Measurements from ENCODE around the gene SAP30L. TPM values are rescaled to one million over a fixed set of nuclear protein-coding genes. Genes with fewer than 3 reads are reported as not detected.

SAP30L gene
- total RNA-seq, 1 experiment from 2014 or later = 38.6 TPM

- Mint-ChIP-seq H3K36me3 (ENCODE audit: insufficient read depth, unreplicated experiment) (peaks cover 26% of the 10 kb centered on the region), H3K9me3 (ENCODE audit: low read depth, unreplicated experiment) (no peaks in the 10 kb centered on the region), H3K27me3 (ENCODE audit: unreplicated experiment) (no peaks in the 10 kb centered on the region), H3K4me1 (ENCODE audit: low read depth, unreplicated experiment) (peaks cover 6% of the 10 kb centered on the region), H3K27ac (ENCODE audit: unreplicated experiment) (peak overlapping the region; percentile 27), H3K4me3 (ENCODE audit: low read depth, unreplicated experiment) (peak overlapping the region; percentile 91)
- intact Hi-C loops (cut with micrococcal nuclease; ENCODE audit: unreplicated experiment) = no loop called here
- CTCF ChIA-PET = interaction anchor here (0.6 to 0.7 kb wide), 2 partner anchors 268 to 395 kb away, joined by 3 to 4 read pairs; no protein-coding TSS in a partner anchor
- DNase-seq = peak; percentile 28
- BruUV-seq (replicated peaks) = no TSS peak
- TF ChIP-seq, protein P1, sequence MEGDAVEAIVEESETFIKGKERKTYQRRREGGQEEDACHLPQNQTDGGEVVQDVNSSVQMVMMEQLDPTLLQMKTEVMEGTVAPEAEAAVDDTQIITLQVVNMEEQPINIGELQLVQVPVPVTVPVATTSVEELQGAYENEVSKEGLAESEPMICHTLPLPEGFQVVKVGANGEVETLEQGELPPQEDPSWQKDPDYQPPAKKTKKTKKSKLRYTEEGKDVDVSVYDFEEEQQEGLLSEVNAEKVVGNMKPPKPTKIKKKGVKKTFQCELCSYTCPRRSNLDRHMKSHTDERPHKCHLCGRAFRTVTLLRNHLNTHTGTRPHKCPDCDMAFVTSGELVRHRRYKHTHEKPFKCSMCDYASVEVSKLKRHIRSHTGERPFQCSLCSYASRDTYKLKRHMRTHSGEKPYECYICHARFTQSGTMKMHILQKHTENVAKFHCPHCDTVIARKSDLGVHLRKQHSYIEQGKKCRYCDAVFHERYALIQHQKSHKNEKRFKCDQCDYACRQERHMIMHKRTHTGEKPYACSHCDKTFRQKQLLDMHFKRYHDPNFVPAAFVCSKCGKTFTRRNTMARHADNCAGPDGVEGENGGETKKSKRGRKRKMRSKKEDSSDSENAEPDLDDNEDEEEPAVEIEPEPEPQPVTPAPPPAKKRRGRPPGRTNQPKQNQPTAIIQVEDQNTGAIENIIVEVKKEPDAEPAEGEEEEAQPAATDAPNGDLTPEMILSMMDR (IDR thresholded peaks at IDR 0.05; ENCODE audit: unreplicated experiment) = no peak
Observed at GRCh38 chr5:154444556-154445421, 1.0 kb upstream of the SAP30L start.

DNA sequence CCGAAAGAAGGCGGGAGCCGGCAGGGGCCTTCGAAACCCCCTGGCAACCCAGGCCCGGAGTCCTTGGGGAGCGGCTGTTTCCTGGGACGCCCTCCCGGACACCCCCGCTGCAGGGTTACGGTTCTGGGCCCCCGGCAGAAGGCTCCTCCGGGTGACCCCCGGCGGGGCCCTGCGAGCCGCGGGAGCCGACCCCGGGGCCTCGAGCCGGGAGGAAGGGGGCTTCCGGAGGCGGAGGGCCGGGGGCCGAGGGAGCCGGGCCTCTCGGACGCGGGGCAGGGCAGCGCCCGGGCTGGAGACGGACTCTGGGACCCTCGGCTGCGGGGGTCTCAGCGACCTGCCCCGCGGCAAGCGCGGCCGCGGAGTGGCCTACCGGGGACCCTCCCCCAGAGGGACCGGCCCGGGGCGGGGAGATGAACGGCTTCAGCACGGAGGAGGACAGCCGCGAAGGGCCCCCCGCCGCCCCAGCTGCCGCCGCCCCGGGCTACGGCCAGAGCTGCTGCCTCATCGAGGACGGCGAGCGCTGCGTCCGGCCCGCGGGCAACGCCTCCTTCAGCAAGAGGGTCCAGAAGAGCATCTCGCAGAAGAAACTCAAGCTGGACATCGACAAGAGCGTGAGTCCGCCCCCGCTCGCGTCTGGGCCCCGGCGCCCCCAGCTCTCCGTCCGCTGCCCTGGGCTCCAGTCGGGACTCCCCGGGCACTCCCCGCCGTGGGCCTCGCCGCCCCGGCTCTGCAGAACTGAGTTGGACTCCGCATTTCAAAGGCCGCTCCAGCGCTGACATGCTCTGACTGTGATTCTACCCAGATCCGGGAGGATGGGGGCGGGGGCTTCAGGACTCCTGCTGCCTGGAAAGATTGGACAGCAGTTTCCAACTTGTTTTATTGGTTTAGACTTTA is 645 bp downstream of the SAP30L start:
- no TSS peak for BruUV-seq (replicated peaks)
- intact Hi-C loops (cut with micrococcal nuclease; ENCODE audit: unreplicated experiment) = no loop called here
- no peaks in the 10 kb centered on the region for H3K9me3 Mint-ChIP-seq (ENCODE audit: low read depth, unreplicated experiment)
- H3K4me1 Mint-ChIP-seq (ENCODE audit: low read depth, unreplicated experiment) = peaks cover 6% of the 10 kb centered on the region
- DNase-seq = peak; percentile 54
- CTCF ChIA-PET = interaction anchor here (0.7 to 1.2 kb wide), 2 partner anchors 256 to 374 kb away, joined by 3 read pairs; partner anchors contain the start of gene GALNT10
- H3K4me3 Mint-ChIP-seq (ENCODE audit: low read depth, unreplicated experiment) = peak overlapping the region; percentile 91
- peak overlapping the region; percentile 27 for H3K27ac Mint-ChIP-seq (ENCODE audit: unreplicated experiment)
- TF ChIP-seq, protein P1 (IDR thresholded peaks at IDR 0.05; ENCODE audit: unreplicated experiment) = no peak
- no peaks in the 10 kb centered on the region for H3K27me3 Mint-ChIP-seq (ENCODE audit: unreplicated experiment)
- H3K36me3 Mint-ChIP-seq (ENCODE audit: insufficient read depth, unreplicated experiment) = peaks cover 26% of the 10 kb centered on the region

GRCh38 chr5:154447089-154447725 is 1.4 kb downstream of the SAP30L start:
- TF ChIP-seq, protein P1 (IDR thresholded peaks at IDR 0.05; ENCODE audit: unreplicated experiment) = no peak
- BruUV-seq (replicated peaks) = TSS peak; percentile 42
- intact Hi-C loops (cut with micrococcal nuclease; ENCODE audit: unreplicated experiment) = no loop called here
- Mint-ChIP-seq H3K27ac (ENCODE audit: unreplicated experiment) (no peak overlapping the region), H3K4me1 (ENCODE audit: low read depth, unreplicated experiment) (peaks cover 6% of the 10 kb centered on the region), H3K4me3 (ENCODE audit: low read depth, unreplicated experiment) (peak overlapping the region; percentile 76), H3K9me3 (ENCODE audit: low read depth, unreplicated experiment) (no peaks in the 10 kb centered on the region), H3K36me3 (ENCODE audit: insufficient read depth, unreplicated experiment) (peaks cover 30% of the 10 kb centered on the region), H3K27me3 (ENCODE audit: unreplicated experiment) (no peaks in the 10 kb centered on the region)
- CTCF ChIA-PET = interaction anchor here (0.7 to 1.2 kb wide), 3 partner anchors 257 to 375 kb away, joined by 3 read pairs; partner anchors contain the start of gene GALNT10
- DNase-seq = no peak

- H3K4me3 Mint-ChIP-seq (ENCODE audit: low read depth, unreplicated experiment) = no peak overlapping the region
- peaks cover 6% of the 10 kb centered on the region for H3K4me1 Mint-ChIP-seq (ENCODE audit: low read depth, unreplicated experiment)
- no peaks in the 10 kb centered on the region for H3K27me3 Mint-ChIP-seq (ENCODE audit: unreplicated experiment)
- intact Hi-C loops (cut with micrococcal nuclease; ENCODE audit: unreplicated experiment) = no loop called here
- H3K9me3 Mint-ChIP-seq (ENCODE audit: low read depth, unreplicated experiment) = no peaks in the 10 kb centered on the region
- DNase-seq = no peak
- BruUV-seq (replicated peaks) = no TSS peak
- H3K36me3 Mint-ChIP-seq (ENCODE audit: insufficient read depth, unreplicated experiment) = peaks cover 32% of the 10 kb centered on the region
- H3K27ac Mint-ChIP-seq (ENCODE audit: unreplicated experiment) = no peak overlapping the region
- CTCF ChIA-PET = no interaction called here
- TF ChIP-seq, protein P1 (IDR thresholded peaks at IDR 0.05; ENCODE audit: unreplicated experiment) = no peak
Observed at GRCh38 chr5:154449786-154450185, 4.0 kb downstream of the SAP30L start.

Data from Calu3 (cell line).